SK-N-SH (cell line): ENCODE results near the gene SFXN5. TPM values are rescaled to one million over a fixed set of nuclear protein-coding genes. Genes with fewer than 3 reads are reported as not detected.

Experiments
- CTCF ChIA-PET: fragments of 300-600, 350-600 bp; formaldehyde crosslinking; extraction: SDS; loops from one replicate; lab custom pipeline; 2021; lab: Yijun Ruan, JAX
- POLR2A ChIA-PET: fragments of 350-600 bp; sonication (Branson Sonifier 250); formaldehyde crosslinking; extraction: SDS; loops from one replicate; lab custom pipeline; 2020; ENCODE audit warnings: antibody characterized with exemption, inconsistent platforms; lab: Yijun Ruan, JAX
- DNase-seq: peaks from one replicate; pipeline ENCODE4 v3.0.0; 2012
- H2AFZ ChIP-seq: fragments of 200-600 bp; sonication (generic); 2 replicates; pipeline ENCODE4 v1.8.1; 2016; ENCODE audit warnings: antibody characterized with exemption, mild to moderate bottlenecking, low read depth
- H3F3A ChIP-seq: fragments of 200-600 bp; sonication (generic); replicated peaks from 2 replicates; pipeline ENCODE3; 2016; ENCODE audit warnings: antibody characterized with exemption, mild to moderate bottlenecking; ENCODE audit not compliant: insufficient read depth
- H3K27ac ChIP-seq, 2 experiments: fragments of 200-500 bp in 1 of 2; fragments of 200-600 bp in 1 of 2; sonication (Bioruptor generic) in 1 of 2; sonication (generic), shearing (Covaris generic) in 1 of 2; 2 replicates each; pipeline versions ENCODE4 v1.5.1 to v1.6.1; 2014 to 2016; ENCODE audit warnings: low read depth in 2 of 2, inconsistent platforms in 1 of 2, low read length in 1 of 2, mild to moderate bottlenecking in 1 of 2, mixed read lengths in 1 of 2
- H3K27me3 ChIP-seq: fragments of 200-600 bp; sonication (generic), shearing (Covaris generic); 2 replicates; pipeline ENCODE4 v1.6.1; 2016; ENCODE audit warnings: mixed run types; ENCODE audit not compliant: insufficient read depth
- H3K36me3 ChIP-seq, 2 experiments: fragments of 200-500 bp in 1 of 2; fragments of 200-600 bp in 1 of 2; sonication (Bioruptor generic) in 1 of 2; sonication (generic) in 1 of 2; replicated peaks in 1 of 2; 2 replicates each; pipeline versions ENCODE3 to v1.5.1; 2014 to 2016; ENCODE audit warnings: low read length in 1 of 2, mild to moderate bottlenecking in 1 of 2; ENCODE audit not compliant: insufficient read depth in 2 of 2, control insufficient read depth in 1 of 2
- H3K4me1 ChIP-seq, 2 experiments: fragments of 200-500 bp in 1 of 2; fragments of 200-600 bp in 1 of 2; sonication (Bioruptor generic) in 1 of 2; sonication (generic), shearing (Covaris generic) in 1 of 2; 2 replicates each; pipeline versions ENCODE4 v1.5.1 to v1.6.1; 2014 to 2016; ENCODE audit warnings: low read depth in 1 of 2, low read length in 1 of 2, mixed run types in 1 of 2; ENCODE audit not compliant: insufficient read depth in 2 of 2, control insufficient read depth in 1 of 2
- H3K4me2 ChIP-seq: fragments of 200-600 bp; sonication (generic), shearing (Covaris generic); 2 replicates; pipeline ENCODE4 v1.6.1; 2017; ENCODE audit warnings: mixed run types
- H3K4me3 ChIP-seq, 2 experiments: fragments of 200-500 bp in 1 of 2; fragments of 200-600 bp in 1 of 2; sonication (Bioruptor generic) in 1 of 2; sonication (generic), shearing (Covaris generic) in 1 of 2; 2 replicates each; pipeline versions ENCODE4 v1.5.1 to v1.8.1; 2014 to 2016; ENCODE audit warnings: low read depth in 2 of 2, inconsistent platforms in 1 of 2, low read length in 1 of 2, mild to moderate bottlenecking in 1 of 2, mixed read lengths in 1 of 2, moderate library complexity in 1 of 2
- H3K79me2 ChIP-seq: fragments of 200-600 bp; sonication (generic); 2 replicates; pipeline ENCODE4 v1.8.1; 2017; ENCODE audit warnings: mild to moderate bottlenecking; ENCODE audit not compliant: insufficient read depth
- H3K9ac ChIP-seq: fragments of 200-600 bp; sonication (generic); 2 replicates; pipeline ENCODE4 v1.6.1; 2017; ENCODE audit warnings: mixed run types
- H3K9me2 ChIP-seq: fragments of 200-600 bp; sonication (generic); 2 replicates; pipeline ENCODE4 v1.6.1; 2017; ENCODE audit warnings: mixed run types
- H3K9me3 ChIP-seq: fragments of 200-600 bp; sonication (generic); 2 replicates; pipeline ENCODE4 v1.6.1; 2017; ENCODE audit warnings: mixed run types, mild to moderate bottlenecking, moderate library complexity
- H4K20me1 ChIP-seq: fragments of 200-600 bp; sonication (generic); 2 replicates; pipeline ENCODE4 v1.6.1; 2017; ENCODE audit warnings: mild to moderate bottlenecking, mixed run types; ENCODE audit not compliant: insufficient read depth
- CHD2 ChIP-seq: fragments of 150-350 bp; IDR thresholded peaks from 2 replicates; pipeline ENCODE4 v1.6.1; 2018; ENCODE audit warnings: low read length; ENCODE audit not compliant: partially characterized antibody
- ELF1 ChIP-seq: IDR thresholded peaks from 2 replicates; pipeline ENCODE4 v1.4.0; 2012
- FOSL2 ChIP-seq: IDR thresholded peaks from 2 replicates; pipeline ENCODE4 v1.4.0; 2012; ENCODE audit warnings: low read depth, mild to moderate bottlenecking, moderate library complexity, borderline replicate concordance
- FOXJ3 ChIP-seq: sonication (generic); formaldehyde crosslinking; IDR thresholded peaks from 2 replicates; pipeline ENCODE4 v1.5.1; 2020; ENCODE audit warnings: mild to moderate bottlenecking, missing genetic modification reagents
- FOXM1 ChIP-seq: IDR thresholded peaks from 2 replicates; pipeline ENCODE4 v1.4.0; 2012; ENCODE audit warnings: low read depth, mild to moderate bottlenecking
- GABPA ChIP-seq: IDR thresholded peaks from 2 replicates; pipeline ENCODE4 v1.4.0; 2012; ENCODE audit warnings: low read depth, mild to moderate bottlenecking
- GATA2 ChIP-seq: sonication (generic); formaldehyde crosslinking; IDR thresholded peaks from 2 replicates; pipeline ENCODE4 v1.5.0; 2020; ENCODE audit warnings: mild to moderate bottlenecking, missing genetic modification reagents
- MXI1 ChIP-seq: IDR thresholded peaks from 2 replicates; pipeline ENCODE4 v1.6.1; 2012; ENCODE audit warnings: mild to moderate bottlenecking, low read depth, low read length, improper control_type of control experiment
- PBX3 ChIP-seq: IDR thresholded peaks from 2 replicates; pipeline ENCODE4; 2012
- RAD21 ChIP-seq: IDR thresholded peaks from 2 replicates; pipeline ENCODE4 v1.6.1; 2012; ENCODE audit warnings: mild to moderate bottlenecking, low read length
- RCOR1 ChIP-seq: fragments of 150-350 bp; IDR thresholded peaks from 2 replicates; pipeline ENCODE4 v1.6.1; 2017; ENCODE audit warnings: antibody characterized with exemption, low read length
- REST ChIP-seq: IDR thresholded peaks from 2 replicates; pipeline ENCODE4 v1.6.1; 2012; ENCODE audit warnings: mild to moderate bottlenecking, low read depth, low read length, moderate library complexity
- RXRA ChIP-seq: IDR thresholded peaks from 2 replicates; pipeline ENCODE4 v1.4.0; 2012; ENCODE audit warnings: low read depth, mild to moderate bottlenecking, borderline replicate concordance
- SIN3A ChIP-seq: IDR thresholded peaks from 2 replicates; pipeline ENCODE4 v1.6.1; 2012; ENCODE audit warnings: low read depth, mild to moderate bottlenecking, low read length, moderate library complexity, borderline replicate concordance
- TAF1 ChIP-seq: IDR thresholded peaks from 2 replicates; pipeline ENCODE4 v1.6.1; 2012; ENCODE audit warnings: low read depth, mild to moderate bottlenecking, low read length, moderate library complexity, borderline replicate concordance
- TCF12 ChIP-seq: IDR thresholded peaks from 2 replicates; pipeline ENCODE4 v1.4.0; 2012
- YY1 ChIP-seq: IDR thresholded peaks from 2 replicates; pipeline ENCODE4 v1.4.0; 2012; ENCODE audit warnings: low read depth, mild to moderate bottlenecking
- WGBS: methylation state at CpG from one replicate; pipeline ENCODE4 v1.1.6; 2017; ENCODE audit warnings: low lambda C conversion rate; 5-methylcytosine and 5-hydroxymethylcytosine counted together
- polyA plus RNA-seq, 3 experiments: library from polyadenylated mRNA; depleted of rRNA; stranded (reverse); fragments of >200 nt; gene quantifications; 2 replicates each; pipeline ENCODE4 v1.2.3, GENCODE V29; 2012
- TF ChIP-seq, protein P1 (sequence below): fragments of 150-350 bp; IDR thresholded peaks from 2 replicates; pipeline ENCODE4 v1.6.1; 2017; ENCODE audit warnings: antibody characterized with exemption, low read length, low read depth, borderline replicate concordance

SFXN5 gene
- polyA plus RNA-seq, 1 of the 3 experiments (the other 2 are of a cell fraction), result 9.9 TPM

DNA sequence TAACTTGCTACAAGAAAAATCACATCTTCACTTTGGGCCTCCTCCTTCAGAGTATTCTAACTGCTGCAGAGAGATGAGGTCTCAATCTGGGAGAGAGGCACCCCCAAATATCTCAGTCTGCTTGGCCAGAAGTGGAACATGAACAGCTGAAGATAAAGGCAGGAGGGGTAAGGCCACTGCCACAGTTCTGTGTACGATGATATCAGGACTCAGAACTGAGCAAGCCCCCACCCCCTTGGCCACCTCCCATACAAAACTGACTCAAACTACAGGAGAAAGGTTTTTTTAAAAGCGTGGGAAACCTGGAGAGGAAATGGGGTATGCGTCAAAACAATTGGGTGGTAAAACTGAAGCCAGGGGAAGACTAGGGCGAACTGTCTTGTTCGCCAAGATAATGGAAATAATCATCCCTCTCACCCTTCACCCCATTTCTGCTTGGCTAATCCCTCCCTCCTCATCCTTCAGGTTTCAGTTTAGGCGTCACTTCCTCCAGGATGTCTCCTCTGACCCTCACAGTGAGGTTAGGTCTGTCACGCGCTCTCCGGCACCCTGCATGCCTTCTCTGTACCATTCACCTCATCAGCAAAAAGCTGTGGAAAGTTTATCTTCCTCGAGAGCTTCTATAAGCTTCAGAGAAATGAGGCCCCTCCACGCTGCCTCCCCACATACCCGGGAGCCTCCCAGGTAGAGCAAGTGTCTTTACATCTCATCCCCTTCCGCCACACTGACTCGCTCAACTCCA is 64.4 kb downstream of the SFXN5 start:
- H3K27ac ChIP-seq, result no peak overlapping the region

DNA sequence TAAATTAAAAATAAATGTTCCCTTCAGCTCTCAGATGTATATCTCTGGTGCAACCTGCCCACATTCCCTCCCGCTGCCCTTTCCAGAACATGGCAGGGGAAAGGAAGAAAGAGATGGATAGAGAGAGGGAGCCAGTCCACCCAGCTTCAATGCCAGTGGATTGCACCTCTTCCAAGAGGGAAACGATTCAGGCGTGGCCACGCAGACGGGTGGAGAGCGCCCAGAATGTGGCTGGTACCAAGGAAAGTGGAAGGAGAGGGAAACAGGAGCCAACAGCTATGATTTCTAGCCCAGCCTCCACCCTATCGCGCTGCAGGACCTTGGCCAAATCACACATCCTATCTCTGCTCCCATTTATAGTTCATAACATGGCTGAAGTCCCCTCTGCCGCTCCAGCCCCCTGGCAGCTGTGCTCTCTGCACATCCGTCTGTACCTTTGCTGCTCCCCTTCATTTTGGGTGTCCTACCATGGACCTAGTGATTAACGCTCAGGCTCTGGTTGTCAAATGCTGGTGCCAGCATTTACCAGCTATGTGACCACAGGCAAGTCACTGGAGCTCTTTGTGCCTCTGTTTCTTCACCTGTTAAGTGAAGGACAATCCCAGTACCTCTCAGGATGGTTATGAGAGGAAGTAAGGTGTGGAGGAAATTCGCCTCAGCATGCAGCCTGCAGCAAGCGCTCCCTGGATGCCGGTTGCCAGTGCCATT is 66.5 kb downstream of the SFXN5 start:
- Histone ChIP-seq H3K79me2 (no peaks in the 10 kb centered on the region), H3K36me3 (peaks cover 0 to 4% of the 10 kb centered on the region in 2 experiments), H3K4me1 (no peaks in the 10 kb centered on the region; a peak in 1 of 4 replicates), H3K4me2 (no peak overlapping the region), H3K9me2 (no peaks in the 10 kb centered on the region), H3K9me3 (no peaks in the 10 kb centered on the region), H4K20me1 (no peaks in the 10 kb centered on the region), H3K27me3 (no peaks in the 10 kb centered on the region), H3K9ac (no peak overlapping the region), H3F3A (no peaks in the 10 kb centered on the region), H2AFZ (no peak overlapping the region), H3K27ac (no peak overlapping the region), H3K4me3 (no peak overlapping the region)
- POLR2A ChIA-PET, result interaction anchor here (0.9 kb wide), 1 partner anchor 13 kb away, joined by 3 read pairs; no protein-coding TSS in a partner anchor
- DNase-seq, result no peak
- CTCF ChIA-PET, result interaction anchor here (1.4 to 2.1 kb wide), 3 partner anchors 12 to 173 kb away, joined by 5 to 14 read pairs (median 7); no protein-coding TSS in a partner anchor
- WGBS, result 89% methylated on average over 14 of the region's 14 CpGs
- TF ChIP-seq TAF1, result no peak
- no peak for TF ChIP-seq FOXJ3 (CRISPR knock-in tag)
- TF ChIP-seq FOSL2, result no peak
- no peak for TF ChIP-seq FOXM1
- no peak for TF ChIP-seq REST
- no peak for TF ChIP-seq CHD2
- TF ChIP-seq, protein P1, sequence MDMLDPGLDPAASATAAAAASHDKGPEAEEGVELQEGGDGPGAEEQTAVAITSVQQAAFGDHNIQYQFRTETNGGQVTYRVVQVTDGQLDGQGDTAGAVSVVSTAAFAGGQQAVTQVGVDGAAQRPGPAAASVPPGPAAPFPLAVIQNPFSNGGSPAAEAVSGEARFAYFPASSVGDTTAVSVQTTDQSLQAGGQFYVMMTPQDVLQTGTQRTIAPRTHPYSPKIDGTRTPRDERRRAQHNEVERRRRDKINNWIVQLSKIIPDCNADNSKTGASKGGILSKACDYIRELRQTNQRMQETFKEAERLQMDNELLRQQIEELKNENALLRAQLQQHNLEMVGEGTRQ, result no peak
- TF ChIP-seq SIN3A, result no peak
- TF ChIP-seq RXRA, result no peak
- TF ChIP-seq RAD21, result no peak
- no peak for TF ChIP-seq ELF1
- TF ChIP-seq RCOR1, result no peak
- no peak for TF ChIP-seq TCF12

More for the DNA sequence above, 64.4 kb downstream of the SFXN5 start:
- H3K9me3 ChIP-seq, result no peaks in the 10 kb centered on the region
- no peaks in the 10 kb centered on the region for H3K79me2 ChIP-seq
- DNase-seq, result no peak
- ChIA-PET CTCF (interaction anchor here (2.1 kb wide), 1 partner anchor 14 kb away, joined by 10 read pairs; no protein-coding TSS in a partner anchor), POLR2A (no interaction called here)
- H3K27me3 ChIP-seq, result no peaks in the 10 kb centered on the region
- no peak overlapping the region for H3K4me2 ChIP-seq
- no peaks in the 10 kb centered on the region for H4K20me1 ChIP-seq
- no peak for TF ChIP-seq GABPA
- no peak for TF ChIP-seq YY1
- no peak for TF ChIP-seq MXI1
- no peak for TF ChIP-seq ELF1
- TF ChIP-seq GATA2, result no peak
- no peak for TF ChIP-seq FOXM1
- no peak for TF ChIP-seq RXRA
- no peak for TF ChIP-seq PBX3
- H3K4me3 ChIP-seq, result no peak overlapping the region
- WGBS, result 93% methylated on average over 14 of the region's 14 CpGs
- no peak overlapping the region for H2AFZ ChIP-seq
- H3K36me3 ChIP-seq, result peaks cover 0 to 4% of the 10 kb centered on the region in 2 experiments
- H3K9ac ChIP-seq, result no peak overlapping the region
- H3K9me2 ChIP-seq, result no peaks in the 10 kb centered on the region
- no peaks in the 10 kb centered on the region for H3F3A ChIP-seq
- H3K4me1 ChIP-seq, result no peaks in the 10 kb centered on the region; a peak in 1 of 4 replicates
